Smooth muscle cell (in vitro differentiated cells): ENCODE results near the gene CHST12. TPM values are rescaled to one million over a fixed set of nuclear protein-coding genes. Genes with fewer than 3 reads are reported as not detected.

Experiments used
- DNase-seq: peaks from one replicate; lab custom pipeline; 2025; ENCODE audit not compliant: unreplicated experiment; lab: John Stamatoyannopoulos, UW
- H2AFZ ChIP-seq: fragments of 200-600 bp; sonication (generic); 2 replicates; pipeline ENCODE4 v1.6.0; 2016; ENCODE audit warnings: antibody characterized with exemption, low read depth, mild to moderate bottlenecking
- H3F3A ChIP-seq: fragments of 200-600 bp; sonication (generic); 2 replicates; pipeline ENCODE4 v1.6.0; 2017; ENCODE audit warnings: antibody characterized with exemption, low read depth
- H3K27ac ChIP-seq: fragments of 200-600 bp; sonication (generic); 2 replicates; pipeline ENCODE4 v1.5.1; 2016; ENCODE audit warnings: low read depth, mild to moderate bottlenecking
- H3K27me3 ChIP-seq: fragments of 200-600 bp; sonication (generic); 2 replicates; pipeline ENCODE4 v1.6.1; 2016; ENCODE audit warnings: low read depth, mild to moderate bottlenecking
- H3K36me3 ChIP-seq: fragments of 200-600 bp; sonication (generic); 2 replicates; pipeline ENCODE4 v1.5.1; 2016; ENCODE audit warnings: low read depth
- H3K4me1 ChIP-seq: fragments of 200-600 bp; sonication (generic); 2 replicates; pipeline ENCODE4 v1.5.1; 2016; ENCODE audit warnings: low read depth
- H3K4me2 ChIP-seq: fragments of 200-600 bp; sonication (generic); 2 replicates; pipeline ENCODE4 v1.6.0; 2016; ENCODE audit warnings: mild to moderate bottlenecking
- H3K4me3 ChIP-seq: fragments of 200-600 bp; sonication (generic); 2 replicates; pipeline ENCODE4 v1.5.1; 2016; ENCODE audit warnings: mild to moderate bottlenecking
- H3K79me2 ChIP-seq: fragments of 200-600 bp; sonication (generic); 2 replicates; pipeline ENCODE4 v1.6.0; 2016; ENCODE audit warnings: low read depth, mild to moderate bottlenecking
- H3K9ac ChIP-seq: fragments of 200-600 bp; sonication (generic); 2 replicates; pipeline ENCODE4 v1.6.0; 2016; ENCODE audit warnings: low read depth
- H3K9me3 ChIP-seq: fragments of 200-600 bp; sonication (generic); replicated peaks from 2 replicates; pipeline ENCODE4 v1.5.1; 2016; ENCODE audit warnings: low read depth
- H4K20me1 ChIP-seq: fragments of 200-600 bp; sonication (generic); 2 replicates; pipeline ENCODE4 v1.6.0; 2016; ENCODE audit warnings: low read depth
- WGBS: methylation state at CpG from one replicate; pipeline ENCODE4 v1.1.7; 2016; ENCODE audit warnings: low lambda C conversion rate; 5-methylcytosine and 5-hydroxymethylcytosine counted together
- polyA plus RNA-seq: library from polyadenylated mRNA; unstranded; fragments of >200 nt; fragmentation: Nextera tagmentation; extraction: Ambion mirVana; gene quantifications from 2 replicates; pipeline ENCODE4 v1.2.1, GENCODE V29; 2016
- total RNA-seq: library from RNA; depleted of rRNA; stranded (reverse); fragments of >200 nt; gene quantifications from 2 replicates; pipeline ENCODE4 v1.2.3, GENCODE V29; 2014
- TF ChIP-seq, protein P1 (sequence below): fragments of 200-600 bp; sonication (generic); IDR thresholded peaks from 2 replicates; pipeline ENCODE4 v1.5.1; 2017; ENCODE audit warnings: borderline replicate concordance, mild to moderate bottlenecking, antibody characterized with exemption; ENCODE audit not compliant: insufficient read depth, poor library complexity, severe bottlenecking

CHST12 gene
- total and polyA plus RNA-seq, 2 experiments from 2014 or later: 10.1 to 19.7 TPM

- H4K20me1 ChIP-seq: peaks cover 45% of the 10 kb centered on the region
- no peaks in the 10 kb centered on the region for H3K4me1 ChIP-seq
- H3K36me3 ChIP-seq: peaks cover 4% of the 10 kb centered on the region
- DNase-seq: no peak
- no peaks in the 10 kb centered on the region for H3K9me3 ChIP-seq
- H2AFZ ChIP-seq: no peak overlapping the region
- peaks cover 17% of the 10 kb centered on the region for H3K79me2 ChIP-seq
- no peaks in the 10 kb centered on the region for H3K27me3 ChIP-seq
- no peak overlapping the region for H3K27ac ChIP-seq
- H3K9ac ChIP-seq: no peak overlapping the region
- H3K4me3 ChIP-seq: no peak overlapping the region
- 96% methylated on average over 20 of the region's 20 CpGs for WGBS
- H3F3A ChIP-seq: no peaks in the 10 kb centered on the region
- no peak overlapping the region for H3K4me2 ChIP-seq
- TF ChIP-seq, protein P1, sequence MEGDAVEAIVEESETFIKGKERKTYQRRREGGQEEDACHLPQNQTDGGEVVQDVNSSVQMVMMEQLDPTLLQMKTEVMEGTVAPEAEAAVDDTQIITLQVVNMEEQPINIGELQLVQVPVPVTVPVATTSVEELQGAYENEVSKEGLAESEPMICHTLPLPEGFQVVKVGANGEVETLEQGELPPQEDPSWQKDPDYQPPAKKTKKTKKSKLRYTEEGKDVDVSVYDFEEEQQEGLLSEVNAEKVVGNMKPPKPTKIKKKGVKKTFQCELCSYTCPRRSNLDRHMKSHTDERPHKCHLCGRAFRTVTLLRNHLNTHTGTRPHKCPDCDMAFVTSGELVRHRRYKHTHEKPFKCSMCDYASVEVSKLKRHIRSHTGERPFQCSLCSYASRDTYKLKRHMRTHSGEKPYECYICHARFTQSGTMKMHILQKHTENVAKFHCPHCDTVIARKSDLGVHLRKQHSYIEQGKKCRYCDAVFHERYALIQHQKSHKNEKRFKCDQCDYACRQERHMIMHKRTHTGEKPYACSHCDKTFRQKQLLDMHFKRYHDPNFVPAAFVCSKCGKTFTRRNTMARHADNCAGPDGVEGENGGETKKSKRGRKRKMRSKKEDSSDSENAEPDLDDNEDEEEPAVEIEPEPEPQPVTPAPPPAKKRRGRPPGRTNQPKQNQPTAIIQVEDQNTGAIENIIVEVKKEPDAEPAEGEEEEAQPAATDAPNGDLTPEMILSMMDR: no peak
Observed at GRCh38 chr7:2379161-2379560, 24.2 kb upstream of the CHST12 start.

- Histone ChIP-seq H3K79me2 (peaks cover 13% of the 10 kb centered on the region), H3K4me2 (no peak overlapping the region), H3K4me3 (no peak overlapping the region), H2AFZ (no peak overlapping the region), H3F3A (no peaks in the 10 kb centered on the region), H4K20me1 (peaks cover 42% of the 10 kb centered on the region), H3K4me1 (no peaks in the 10 kb centered on the region), H3K9me3 (no peaks in the 10 kb centered on the region), H3K36me3 (peaks cover 3% of the 10 kb centered on the region), H3K9ac (no peak overlapping the region), H3K27ac (no peak overlapping the region), H3K27me3 (no peaks in the 10 kb centered on the region)
- TF ChIP-seq, protein P1: no peak
- WGBS: 97% methylated on average over 34 of the region's 34 CpGs
- DNase-seq: no peak
Observed at GRCh38 chr7:2379821-2380450, 23.5 kb upstream of the CHST12 start.

- TF ChIP-seq, protein P1: no peak
- no peaks in the 10 kb centered on the region for H3K27me3 ChIP-seq
- no peaks in the 10 kb centered on the region for H3K4me1 ChIP-seq
- 97% methylated on average over 22 of the region's 23 CpGs for WGBS
- H3F3A ChIP-seq: no peaks in the 10 kb centered on the region
- H3K9me3 ChIP-seq: no peaks in the 10 kb centered on the region
- H3K4me2 ChIP-seq: no peak overlapping the region
- H3K36me3 ChIP-seq: no peaks in the 10 kb centered on the region
- no peak overlapping the region for H3K4me3 ChIP-seq
- DNase-seq: no peak
- no peak overlapping the region for H3K9ac ChIP-seq
- H3K79me2 ChIP-seq: peaks cover 10% of the 10 kb centered on the region
- no peak overlapping the region for H2AFZ ChIP-seq
- H3K27ac ChIP-seq: no peak overlapping the region
- peaks cover 42% of the 10 kb centered on the region for H4K20me1 ChIP-seq
Observed at GRCh38 chr7:2380461-2380860, 22.9 kb upstream of the CHST12 start.

- TF ChIP-seq, protein P1: no peak
- Histone ChIP-seq H3K4me2 (no peak overlapping the region), H4K20me1 (peaks cover 38% of the 10 kb centered on the region), H3K4me3 (no peak overlapping the region), H2AFZ (no peak overlapping the region), H3K4me1 (no peaks in the 10 kb centered on the region), H3K9ac (no peak overlapping the region), H3K27me3 (no peaks in the 10 kb centered on the region), H3K9me3 (no peaks in the 10 kb centered on the region), H3K36me3 (no peaks in the 10 kb centered on the region), H3K79me2 (peaks cover 10% of the 10 kb centered on the region), H3K27ac (no peak overlapping the region), H3F3A (no peaks in the 10 kb centered on the region)
- no peak for DNase-seq
- 83% methylated on average over 5 of the region's 5 CpGs for WGBS
Observed at GRCh38 chr7:2381227-2381626, 22.2 kb upstream of the CHST12 start.
